Measurements from ENCODE around the gene MAPK13. TPM values are rescaled to one million over a fixed set of nuclear protein-coding genes. Genes with fewer than 3 reads are reported as not detected.

The MAPK13 gene
- total and polyA plus RNA-seq, 7 experiments from 2014 or later: 27.0 to 53.1 (median 34.2) TPM

GRCh38 chr6:36135053-36135731, 4.9 kb downstream of the MAPK13 start:
- intact Hi-C loops (cut with micrococcal nuclease): no loop called here
- peak overlapping the region in 7 of 9 donors; percentile 11 to 67 (median 29) for H3K27ac Mint-ChIP-seq
- H3K4me3 Mint-ChIP-seq: no peak overlapping the region
- H3K4me1 ChIP-seq (ENCODE audit: control insufficient read depth in 2 of 2, insufficient read depth in 2 of 2, low read length in 2 of 2): peaks cover 16 to 17% of the 10 kb centered on the region in 2 donors
- H3K9me3 ChIP-seq (ENCODE audit: control insufficient read depth in 2 of 3, low read length in 3 of 3): no peaks in the 10 kb centered on the region
- H3K9me3 Mint-ChIP-seq: no peaks in the 10 kb centered on the region
- no peak overlapping the region for H3K27ac ChIP-seq (ENCODE audit: low read depth, low read length)
- H3K27me3 Mint-ChIP-seq: no peaks in the 10 kb centered on the region
- no peak overlapping the region for H3K4me3 ChIP-seq (ENCODE audit: low read length)
- ChIA-PET POLR2A (interaction anchor here (1.4 kb wide), 1 partner anchor 12 kb away, joined by 4 read pairs; no protein-coding TSS in a partner anchor), CTCF (interaction anchor here (0.7 to 1.0 kb wide), 2 partner anchors 27 to 47 kb away, joined by 3 to 4 read pairs; no protein-coding TSS in a partner anchor)
- peaks cover 20 to 39% (median 36%) of the 10 kb centered on the region in 7 donors for H3K4me1 Mint-ChIP-seq
- no peak for DNase-seq
- peaks cover 5 to 42% (median 26%) of the 10 kb centered on the region in 5 donors for H3K36me3 Mint-ChIP-seq
- ATAC-seq: no peak
- peaks cover 0 to 66% (median 14%) of the 10 kb centered on the region in 3 experiments for H3K36me3 ChIP-seq (ENCODE audit: control insufficient read depth in 2 of 3, insufficient read depth in 3 of 3, low read length in 3 of 3)
- no peaks in the 10 kb centered on the region for H3K27me3 ChIP-seq (ENCODE audit: control insufficient read depth in 2 of 2, insufficient read depth in 2 of 2, low read length in 2 of 2)

GRCh38 chr6:36136034-36136433, 5.7 kb downstream of the MAPK13 start:
- POLR2A ChIA-PET: no interaction called here
- H3K36me3 ChIP-seq (ENCODE audit: control insufficient read depth in 2 of 3, insufficient read depth in 3 of 3, low read length in 3 of 3): peaks cover 0 to 74% (median 14%) of the 10 kb centered on the region in 3 experiments

GRCh38 chr6:36136551-36136950, 6.2 kb downstream of the MAPK13 start:
- peaks cover 26 to 43% (median 34%) of the 10 kb centered on the region in 7 donors for H3K4me1 Mint-ChIP-seq
- H3K27me3 ChIP-seq (ENCODE audit: control insufficient read depth in 2 of 2, insufficient read depth in 2 of 2, low read length in 2 of 2): no peaks in the 10 kb centered on the region
- ChIA-PET CTCF (no interaction called here), POLR2A (no interaction called here)
- H3K9me3 ChIP-seq (ENCODE audit: control insufficient read depth in 2 of 3, low read length in 3 of 3): no peaks in the 10 kb centered on the region
- no peak overlapping the region for H3K4me3 ChIP-seq (ENCODE audit: low read length)
- no peak overlapping the region for H3K27ac ChIP-seq (ENCODE audit: low read depth, low read length)
- DNase-seq (no peak), ATAC-seq (no peak)
- no peak overlapping the region for H3K27ac Mint-ChIP-seq
- H3K4me3 Mint-ChIP-seq: no peak overlapping the region
- peaks cover 10 to 14% of the 10 kb centered on the region in 2 donors for H3K4me1 ChIP-seq (ENCODE audit: control insufficient read depth in 2 of 2, insufficient read depth in 2 of 2, low read length in 2 of 2)
- H3K9me3 Mint-ChIP-seq: no peaks in the 10 kb centered on the region
- intact Hi-C loops (cut with micrococcal nuclease): no loop called here
- H3K36me3 Mint-ChIP-seq: peaks cover 5 to 50% (median 26%) of the 10 kb centered on the region in 5 donors
- H3K27me3 Mint-ChIP-seq: no peaks in the 10 kb centered on the region
- H3K36me3 ChIP-seq (ENCODE audit: control insufficient read depth in 2 of 3, insufficient read depth in 3 of 3, low read length in 3 of 3): peaks cover 0 to 75% (median 14%) of the 10 kb centered on the region in 3 experiments

More at GRCh38 chr6:36136034-36136433, 5.7 kb downstream of the MAPK13 start:
- Histone ChIP-seq H3K4me3 (ENCODE audit: low read length) (no peak overlapping the region), H3K9me3 (ENCODE audit: control insufficient read depth in 2 of 3, low read length in 3 of 3) (no peaks in the 10 kb centered on the region), H3K27ac (ENCODE audit: low read depth, low read length) (no peak overlapping the region), H3K27me3 (ENCODE audit: control insufficient read depth in 2 of 2, insufficient read depth in 2 of 2, low read length in 2 of 2) (no peaks in the 10 kb centered on the region), H3K4me1 (ENCODE audit: control insufficient read depth in 2 of 2, insufficient read depth in 2 of 2, low read length in 2 of 2) (peaks cover 15 to 16% of the 10 kb centered on the region in 2 donors)
- peaks cover 5 to 48% (median 26%) of the 10 kb centered on the region in 5 donors for H3K36me3 Mint-ChIP-seq
- peaks cover 23 to 44% (median 36%) of the 10 kb centered on the region in 7 donors for H3K4me1 Mint-ChIP-seq
- H3K9me3 Mint-ChIP-seq: no peaks in the 10 kb centered on the region
- no peak overlapping the region for H3K4me3 Mint-ChIP-seq
- ATAC-seq (no peak), DNase-seq (no peak)
- CTCF ChIA-PET: interaction anchor here (1.0 kb wide), 1 partner anchor 28 kb away, joined by 4 read pairs; no protein-coding TSS in a partner anchor
- peak overlapping the region in 5 of 9 donors; percentile 6 to 33 (median 25) for H3K27ac Mint-ChIP-seq
- intact Hi-C loops (cut with micrococcal nuclease): no loop called here
- H3K27me3 Mint-ChIP-seq: no peaks in the 10 kb centered on the region

GRCh38 chr6:36138667-36139066, 8.4 kb downstream of the MAPK13 start:
- intact Hi-C loops (cut with micrococcal nuclease): no loop called here
- peaks cover 10 to 26% (median 22%) of the 10 kb centered on the region in 7 donors for H3K4me1 Mint-ChIP-seq
- H3K4me3 Mint-ChIP-seq: no peak overlapping the region
- ATAC-seq: no peak
- Histone ChIP-seq H3K4me3 (ENCODE audit: low read length) (no peak overlapping the region), H3K4me1 (ENCODE audit: control insufficient read depth in 2 of 2, insufficient read depth in 2 of 2, low read length in 2 of 2) (no peaks in the 10 kb centered on the region), H3K27ac (ENCODE audit: low read depth, low read length) (no peak overlapping the region), H3K27me3 (ENCODE audit: control insufficient read depth in 2 of 2, insufficient read depth in 2 of 2, low read length in 2 of 2) (no peaks in the 10 kb centered on the region), H3K9me3 (ENCODE audit: control insufficient read depth in 2 of 3, low read length in 3 of 3) (no peaks in the 10 kb centered on the region), H3K36me3 (ENCODE audit: control insufficient read depth in 2 of 3, insufficient read depth in 3 of 3, low read length in 3 of 3) (peaks cover 0 to 68% (median 9%) of the 10 kb centered on the region in 3 experiments)
- ChIA-PET POLR2A (interaction anchor here (0.9 kb wide), 1 partner anchor 32 kb away, joined by 4 read pairs; no protein-coding TSS in a partner anchor), CTCF (no interaction called here)
- no peaks in the 10 kb centered on the region for H3K27me3 Mint-ChIP-seq
- no peak for DNase-seq
- peaks cover 5 to 49% (median 15%) of the 10 kb centered on the region in 5 donors for H3K36me3 Mint-ChIP-seq
- H3K27ac Mint-ChIP-seq: peak overlapping the region in 2 of 9 donors; percentile 14 to 41
- no peaks in the 10 kb centered on the region for H3K9me3 Mint-ChIP-seq

DNA sequence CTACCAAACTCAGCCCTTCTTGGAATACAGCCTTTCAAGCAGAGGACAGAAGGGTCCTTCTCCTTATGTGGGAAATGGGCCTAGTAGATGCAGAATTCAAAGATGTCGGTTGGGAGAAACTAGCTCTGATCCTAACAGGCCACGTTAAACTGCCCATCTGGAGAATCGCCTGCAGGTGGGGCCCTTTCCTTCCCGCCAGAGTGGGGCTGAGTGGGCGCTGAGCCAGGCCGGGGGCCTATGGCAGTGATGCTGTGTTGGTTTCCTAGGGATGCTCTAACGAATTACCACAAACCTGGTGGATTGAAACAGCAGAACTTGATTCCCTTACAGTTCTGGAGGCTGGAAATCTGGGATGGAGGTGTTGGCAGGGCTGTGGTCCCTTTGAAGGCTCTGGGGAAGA, 9.1 kb downstream of the MAPK13 start:
- H3K27ac ChIP-seq (ENCODE audit: low read depth, low read length): no peak overlapping the region
- ChIA-PET POLR2A (interaction anchor here (0.9 to 1.2 kb wide), 3 partner anchors 8 to 32 kb away, joined by 3 to 4 read pairs (median 4); no protein-coding TSS in a partner anchor), CTCF (interaction anchor here (1.3 to 1.4 kb wide), 2 partner anchors 8 to 12 kb away, joined by 3 to 4 read pairs; no protein-coding TSS in a partner anchor)
- H3K36me3 ChIP-seq (ENCODE audit: control insufficient read depth in 2 of 3, insufficient read depth in 3 of 3, low read length in 3 of 3): peaks cover 0 to 61% (median 5%) of the 10 kb centered on the region in 3 experiments
- H3K4me1 Mint-ChIP-seq: peaks cover 8 to 23% (median 19%) of the 10 kb centered on the region in 7 donors
- no peak overlapping the region for H3K4me3 ChIP-seq (ENCODE audit: low read length)
- no peaks in the 10 kb centered on the region for H3K9me3 Mint-ChIP-seq
- peak overlapping the region in 6 of 9 donors; percentile 39 to 77 (median 54) for H3K27ac Mint-ChIP-seq
- peaks cover 5 to 46% (median 12%) of the 10 kb centered on the region in 5 donors for H3K36me3 Mint-ChIP-seq
- H3K27me3 Mint-ChIP-seq: no peaks in the 10 kb centered on the region
- H3K27me3 ChIP-seq (ENCODE audit: control insufficient read depth in 2 of 2, insufficient read depth in 2 of 2, low read length in 2 of 2): no peaks in the 10 kb centered on the region
- H3K4me3 Mint-ChIP-seq: no peak overlapping the region
- no peaks in the 10 kb centered on the region for H3K4me1 ChIP-seq (ENCODE audit: control insufficient read depth in 2 of 2, insufficient read depth in 2 of 2, low read length in 2 of 2)
- ATAC-seq (peak; percentile 35), DNase-seq (peak in 1 of 9 donors; percentile 28)
- intact Hi-C loops (cut with micrococcal nuclease): no loop called here
- no peaks in the 10 kb centered on the region for H3K9me3 ChIP-seq (ENCODE audit: control insufficient read depth in 2 of 3, low read length in 3 of 3)

DNA sequence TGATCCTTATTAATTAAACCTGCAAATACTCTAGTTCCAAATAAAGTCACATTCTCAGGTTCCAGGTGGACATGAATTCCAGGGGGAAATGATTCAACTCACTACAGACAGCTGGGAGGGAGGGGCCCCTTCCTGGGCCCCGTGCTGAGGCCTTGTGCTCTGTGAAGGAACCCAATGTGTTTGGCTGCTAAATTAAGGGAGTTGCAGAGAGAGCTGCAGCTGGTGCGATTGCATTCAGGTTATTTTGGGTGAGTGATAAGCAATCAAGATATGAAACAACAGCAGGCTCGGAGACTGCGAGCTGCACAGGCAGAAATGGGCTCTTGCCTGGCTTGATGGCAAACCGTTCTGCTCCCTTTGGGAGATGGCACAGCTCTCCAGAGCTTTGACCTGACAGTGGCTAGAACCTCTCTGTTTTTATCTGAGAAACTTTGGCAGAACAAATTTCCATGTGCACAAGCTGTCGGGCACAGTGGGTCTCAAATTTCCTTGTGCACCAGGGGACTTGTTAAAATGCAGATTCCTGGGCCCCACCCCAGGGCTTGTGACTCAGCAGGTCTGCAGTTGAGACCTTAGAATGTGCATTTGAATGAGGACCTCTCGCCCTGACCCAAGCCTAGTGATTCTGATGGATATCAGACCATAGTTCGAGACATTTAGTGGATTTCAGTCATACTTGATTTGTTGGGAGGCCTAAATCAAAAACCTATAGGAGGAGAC, 9.8 kb downstream of the MAPK13 start:
- intact Hi-C loops (cut with micrococcal nuclease): no loop called here
- H3K4me3 ChIP-seq (ENCODE audit: low read length): no peak overlapping the region
- peaks cover 0 to 58% (median 5%) of the 10 kb centered on the region in 3 experiments for H3K36me3 ChIP-seq (ENCODE audit: control insufficient read depth in 2 of 3, insufficient read depth in 3 of 3, low read length in 3 of 3)
- H3K27ac Mint-ChIP-seq: peak overlapping the region in 7 of 9 donors; percentile 41 to 77 (median 65)
- no peaks in the 10 kb centered on the region for H3K27me3 Mint-ChIP-seq
- DNase-seq: no peak
- peaks cover 5 to 44% (median 9%) of the 10 kb centered on the region in 5 donors for H3K36me3 Mint-ChIP-seq
- peaks cover 6 to 20% (median 18%) of the 10 kb centered on the region in 7 donors for H3K4me1 Mint-ChIP-seq
- ChIA-PET POLR2A (interaction anchor here (0.7 to 1.2 kb wide), 3 partner anchors 9 to 30 kb away, joined by 3 to 4 read pairs (median 3); no protein-coding TSS in a partner anchor), CTCF (interaction anchor here (1.3 to 1.4 kb wide), 2 partner anchors 9 to 13 kb away, joined by 3 to 4 read pairs; no protein-coding TSS in a partner anchor)
- no peaks in the 10 kb centered on the region for H3K4me1 ChIP-seq (ENCODE audit: control insufficient read depth in 2 of 2, insufficient read depth in 2 of 2, low read length in 2 of 2)
- no peaks in the 10 kb centered on the region for H3K9me3 ChIP-seq (ENCODE audit: control insufficient read depth in 2 of 3, low read length in 3 of 3)
- H3K27me3 ChIP-seq (ENCODE audit: control insufficient read depth in 2 of 2, insufficient read depth in 2 of 2, low read length in 2 of 2): no peaks in the 10 kb centered on the region
- H3K27ac ChIP-seq (ENCODE audit: low read depth, low read length): no peak overlapping the region
- ATAC-seq: no peak
- H3K4me3 Mint-ChIP-seq: no peak overlapping the region
- H3K9me3 Mint-ChIP-seq: no peaks in the 10 kb centered on the region

Measured in naive thymus-derived CD4-positive, alpha-beta T cell (primary cell).